Body of pancreas (tissue), 4 donors: ENCODE data around the gene MAP4K4.

Experiments
- POLR2A ChIP-seq, 3 donors: fragments of 450-650 bp; IDR thresholded peaks; one replicate each; pipeline ENCODE4 v1.6.1; 2016; ENCODE audit warnings: antibody characterized with exemption in 3 of 3, mild to moderate bottlenecking in 2 of 3
- TF ChIP-seq, protein P1 (sequence below), 7 experiments: fragments of 450-650 bp in 4 of 7; fragments of 200-600 bp in 3 of 7; sonication (generic) in 3 of 7; IDR thresholded peaks; one replicate each; pipeline ENCODE4 v1.5.1; 2016 to 2019; ENCODE audit warnings: antibody characterized with exemption in 7 of 7

GRCh38 chr2:101655702-101656422 lies 41.6 kb upstream of the MAP4K4 start:
- TF ChIP-seq, protein P1, sequence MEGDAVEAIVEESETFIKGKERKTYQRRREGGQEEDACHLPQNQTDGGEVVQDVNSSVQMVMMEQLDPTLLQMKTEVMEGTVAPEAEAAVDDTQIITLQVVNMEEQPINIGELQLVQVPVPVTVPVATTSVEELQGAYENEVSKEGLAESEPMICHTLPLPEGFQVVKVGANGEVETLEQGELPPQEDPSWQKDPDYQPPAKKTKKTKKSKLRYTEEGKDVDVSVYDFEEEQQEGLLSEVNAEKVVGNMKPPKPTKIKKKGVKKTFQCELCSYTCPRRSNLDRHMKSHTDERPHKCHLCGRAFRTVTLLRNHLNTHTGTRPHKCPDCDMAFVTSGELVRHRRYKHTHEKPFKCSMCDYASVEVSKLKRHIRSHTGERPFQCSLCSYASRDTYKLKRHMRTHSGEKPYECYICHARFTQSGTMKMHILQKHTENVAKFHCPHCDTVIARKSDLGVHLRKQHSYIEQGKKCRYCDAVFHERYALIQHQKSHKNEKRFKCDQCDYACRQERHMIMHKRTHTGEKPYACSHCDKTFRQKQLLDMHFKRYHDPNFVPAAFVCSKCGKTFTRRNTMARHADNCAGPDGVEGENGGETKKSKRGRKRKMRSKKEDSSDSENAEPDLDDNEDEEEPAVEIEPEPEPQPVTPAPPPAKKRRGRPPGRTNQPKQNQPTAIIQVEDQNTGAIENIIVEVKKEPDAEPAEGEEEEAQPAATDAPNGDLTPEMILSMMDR (IDR thresholded peaks at IDR 0.05), result no peak
- TF ChIP-seq POLR2A (IDR thresholded peaks at IDR 0.05), result no peak
